HG03442 (cell line): ENCODE measurements around the gene ZBTB40.

Experiments
- ATAC-seq: cut with Tn5 transposase; IDR thresholded peaks from one replicate; pipeline ENCODE4 v1.9.1; 2021; ENCODE audit warnings: mild to moderate bottlenecking, moderate library complexity; ENCODE audit not compliant: unreplicated experiment

The ZBTB40 gene

DNA sequence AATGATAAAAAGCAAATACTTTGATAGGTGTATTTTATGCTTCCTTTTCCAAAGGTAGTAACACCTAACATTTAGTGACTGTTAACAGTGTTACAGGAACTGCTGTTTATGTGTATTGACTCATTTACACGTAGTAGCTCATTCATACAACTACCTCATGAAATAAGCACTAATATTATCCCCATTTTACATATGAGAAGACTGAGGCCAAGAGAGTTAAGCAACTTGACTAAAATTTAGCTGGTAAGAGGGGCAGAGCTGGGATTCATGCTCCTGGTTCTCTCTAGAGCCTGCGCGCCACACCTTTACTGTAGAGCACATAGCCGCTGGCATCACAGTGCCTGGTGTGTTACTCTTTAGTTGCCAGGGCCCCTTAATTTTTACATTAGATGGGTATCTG, 11.3 kb downstream of the ZBTB40 start:
- no peak for ATAC-seq

DNA sequence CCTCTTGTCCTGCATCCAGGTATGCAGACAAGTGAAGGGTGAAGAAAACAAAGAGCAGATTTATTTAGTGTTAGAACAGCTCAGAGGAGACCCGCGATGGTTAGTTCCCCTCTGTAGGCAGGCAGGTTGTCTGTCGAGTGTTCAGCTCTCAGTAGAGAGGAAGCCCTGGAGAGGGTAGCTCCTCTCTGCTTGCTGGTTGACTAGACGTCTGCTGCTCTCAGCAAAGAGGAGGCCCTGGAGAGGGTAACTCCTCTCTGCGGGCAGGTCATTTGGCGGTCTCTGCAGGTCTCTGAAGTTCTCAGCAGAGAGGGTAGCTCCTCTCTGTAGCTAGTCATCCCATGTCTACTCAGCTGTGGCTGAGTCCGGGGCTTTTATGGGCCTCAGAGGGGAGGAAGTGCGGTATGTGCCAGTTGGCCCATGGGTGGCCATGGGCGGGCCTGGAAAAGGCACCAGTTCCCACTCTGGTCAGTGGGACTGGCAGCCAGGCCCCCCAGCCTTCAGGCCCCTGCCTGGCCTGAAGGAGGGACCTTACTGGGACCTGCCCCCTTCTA, 13.4 kb downstream of the ZBTB40 start:
- no peak for ATAC-seq

DNA sequence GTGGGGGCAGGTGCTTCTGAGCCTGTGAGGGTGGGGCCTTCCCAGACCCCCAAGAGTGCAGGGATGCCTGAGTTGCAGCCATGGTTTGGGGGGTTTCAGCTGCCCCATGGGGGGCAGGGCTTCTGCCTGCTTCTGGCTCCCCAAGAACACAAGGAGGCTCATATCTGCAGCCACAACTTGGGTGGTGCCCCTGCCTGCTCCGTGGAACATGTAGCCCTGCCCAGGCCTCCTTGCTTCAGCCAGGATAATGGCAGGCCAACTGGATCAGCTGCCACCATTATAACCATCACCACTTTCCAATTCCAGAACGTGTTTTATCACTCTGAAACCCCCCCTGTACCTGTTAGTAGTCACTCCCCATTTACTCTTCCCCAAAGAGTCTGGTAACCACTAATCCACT, 14.0 kb downstream of the ZBTB40 start:
- no peak for ATAC-seq

GRCh38 chr1:22470227-22470626, 18.6 kb downstream of the ZBTB40 start:
- no peak for ATAC-seq

DNA sequence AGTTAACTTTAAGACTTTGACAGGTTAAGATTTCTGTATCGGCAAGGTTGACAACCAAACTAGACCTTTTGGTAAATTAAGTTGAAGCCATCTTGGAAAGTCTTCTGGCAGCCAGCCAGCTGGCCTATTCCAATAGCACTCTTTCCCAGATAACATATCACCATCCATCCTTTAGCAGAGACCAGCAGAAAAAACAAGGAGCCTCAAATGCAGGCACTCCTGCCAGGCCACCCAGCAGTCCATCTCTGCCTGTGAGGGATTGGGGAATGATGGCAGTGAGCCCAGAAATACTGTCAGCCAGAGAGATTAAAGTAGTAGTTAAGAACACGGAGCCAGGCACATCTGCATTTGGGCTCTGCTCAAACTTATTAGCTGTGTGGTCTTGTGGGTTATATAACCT, 19.4 kb downstream of the ZBTB40 start:
- ATAC-seq = no peak

DNA sequence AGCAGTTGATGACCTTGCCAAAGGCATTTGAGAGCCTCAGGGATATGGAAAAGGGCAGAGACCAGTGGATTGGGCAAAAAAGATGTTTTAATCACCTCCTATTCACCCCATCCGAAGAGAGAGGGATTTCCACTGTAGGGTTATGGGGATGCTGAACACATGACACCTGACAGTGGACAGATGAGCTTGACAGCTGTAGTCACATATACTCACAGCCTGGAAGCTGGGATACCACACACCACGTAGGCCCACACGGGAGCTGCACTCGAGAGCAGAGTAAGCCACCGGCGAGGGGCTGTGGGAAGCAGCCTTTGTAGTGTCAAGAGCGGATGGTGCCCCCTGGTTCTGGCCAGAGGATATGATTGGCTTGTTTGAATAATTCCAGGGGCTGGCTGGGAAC, 20.0 kb downstream of the ZBTB40 start:
- no peak for ATAC-seq

DNA sequence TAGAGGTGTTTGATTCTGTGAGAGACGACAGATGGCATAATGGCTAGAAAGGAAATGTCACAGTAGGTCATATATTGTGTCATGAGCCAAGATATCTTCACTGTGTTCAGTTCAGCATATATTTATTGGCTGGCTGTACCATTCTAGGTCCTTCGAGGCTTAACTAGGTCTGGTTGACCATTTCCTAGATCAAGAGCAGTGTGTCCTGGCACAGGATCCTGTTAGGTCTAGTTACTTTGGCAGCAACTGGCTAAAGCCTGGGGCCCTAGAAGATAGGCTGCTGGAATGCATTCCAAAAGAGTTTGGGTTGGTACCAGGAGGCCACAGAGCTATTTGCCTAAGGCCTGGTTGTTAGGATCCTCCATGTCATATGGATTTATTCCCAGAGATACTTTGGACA, 20.9 kb downstream of the ZBTB40 start:
- no peak for ATAC-seq

GRCh38 chr1:22473952-22474351, 22.3 kb downstream of the ZBTB40 start:
- ATAC-seq = no peak

DNA sequence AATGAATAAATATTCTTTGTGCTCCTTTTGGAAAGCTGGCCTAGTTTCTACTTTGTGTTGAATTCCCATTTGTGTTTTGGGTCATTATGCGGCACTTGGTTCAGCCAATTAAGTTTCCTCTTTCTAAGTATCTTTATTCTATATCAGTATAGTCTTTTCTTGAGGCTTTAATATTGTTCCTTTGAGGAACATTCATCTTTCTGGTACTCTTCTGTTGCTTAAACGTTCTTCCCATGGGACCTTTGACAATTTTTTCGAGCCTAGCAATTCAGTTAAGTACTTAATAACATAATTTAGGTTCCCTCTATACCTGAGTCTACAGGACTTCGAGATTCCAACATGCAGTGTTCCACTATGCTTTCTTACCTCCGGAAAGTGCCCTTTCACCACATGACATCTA, 24.9 kb downstream of the ZBTB40 start:
- ATAC-seq = no peak

- ATAC-seq = no peak
Observed at GRCh38 chr1:22483121-22483520, 31.5 kb downstream of the ZBTB40 start.

GRCh38 chr1:22484706-22485345, 33.2 kb downstream of the ZBTB40 start:
- ATAC-seq = no peak

GRCh38 chr1:22485431-22485830, 33.8 kb downstream of the ZBTB40 start:
- no peak for ATAC-seq

DNA sequence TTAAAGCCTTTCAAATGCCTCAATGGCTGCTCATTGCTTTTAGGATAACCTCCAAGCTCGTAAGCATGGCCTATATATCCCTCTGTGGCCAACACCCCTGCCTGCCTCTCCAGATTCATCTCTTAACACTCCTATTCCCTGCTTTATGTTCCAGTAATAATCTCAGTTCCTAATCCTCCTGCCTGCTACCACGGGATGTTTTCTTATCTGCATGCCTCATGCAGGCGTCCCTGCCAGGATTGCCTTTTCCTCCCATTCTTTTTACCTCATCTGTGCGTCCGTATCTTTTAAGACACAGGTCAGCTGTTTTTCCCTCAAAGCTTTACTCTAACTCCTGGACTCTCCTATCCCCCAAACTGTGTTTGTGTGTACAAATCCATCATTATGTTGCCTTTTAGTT, 36.1 kb downstream of the ZBTB40 start:
- no peak for ATAC-seq

- no peak for ATAC-seq
Observed at GRCh38 chr1:22488319-22488718, 36.7 kb downstream of the ZBTB40 start.

DNA sequence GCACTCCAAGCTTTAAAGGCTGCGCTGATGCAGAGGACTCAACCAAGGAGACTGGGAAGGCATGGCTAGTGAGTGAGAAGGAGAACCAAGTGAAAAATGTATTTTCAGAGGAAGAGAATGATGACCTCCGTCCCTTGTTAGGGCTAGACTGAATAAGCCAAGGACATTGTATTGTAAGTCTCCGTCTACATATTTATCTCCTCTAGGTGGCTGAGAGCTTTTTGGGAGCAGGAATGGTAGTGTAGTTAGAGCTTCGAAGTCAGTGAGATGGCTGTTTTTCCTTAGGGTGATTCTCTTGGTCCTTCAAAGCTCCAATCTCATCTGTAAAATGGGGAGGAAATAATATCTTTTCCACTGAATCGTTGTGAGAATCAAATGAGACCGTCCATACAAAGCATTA, 37.6 kb downstream of the ZBTB40 start:
- ATAC-seq = no peak

GRCh38 chr1:22489823-22490222, 38.2 kb downstream of the ZBTB40 start:
- no peak for ATAC-seq

DNA sequence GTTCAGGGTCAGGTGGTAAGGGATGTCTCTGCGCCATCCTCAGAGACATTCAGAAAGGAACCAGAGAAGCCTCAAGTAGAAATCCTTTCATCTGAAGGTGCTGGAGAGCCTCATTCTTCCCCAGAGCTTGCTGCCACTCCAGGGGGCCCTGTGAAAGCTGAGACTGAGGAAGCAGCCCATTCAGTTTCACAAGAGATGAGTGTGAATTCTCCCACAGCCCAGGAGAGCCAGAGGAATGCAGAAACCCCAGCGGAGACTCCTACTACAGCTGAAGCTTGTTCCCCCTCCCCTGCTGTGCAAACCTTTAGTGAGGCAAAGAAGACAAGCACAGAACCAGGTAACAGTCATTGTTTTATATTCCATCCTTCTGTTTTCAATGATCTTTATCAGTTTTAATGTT, 38.7 kb downstream of the ZBTB40 start:
- ATAC-seq = no peak

- ATAC-seq = no peak
Observed at GRCh38 chr1:22491995-22492715, 40.5 kb downstream of the ZBTB40 start.

GRCh38 chr1:22494144-22494543, 42.5 kb downstream of the ZBTB40 start:
- no peak for ATAC-seq

- no peak for ATAC-seq
Observed at GRCh38 chr1:22494943-22495579, 43.4 kb downstream of the ZBTB40 start.

GRCh38 chr1:22496536-22497160, 45.0 kb downstream of the ZBTB40 start:
- ATAC-seq = no peak

- ATAC-seq = no peak
Observed at GRCh38 chr1:22498463-22498862, 46.8 kb downstream of the ZBTB40 start.
